GM13976 (cell line): ENCODE data around the gene ITGA1.

Source experiments
- DNase-seq: peaks from one replicate; pipeline ENCODE4 v3.0.0; 2012; ENCODE audit warnings: low spot score
- CTCF ChIP-seq: IDR thresholded peaks from 2 replicates; pipeline ENCODE4 v1.5.1; 2012; ENCODE audit warnings: borderline replicate concordance, mild to moderate bottlenecking; ENCODE audit not compliant: insufficient read depth; ENCODE audit errors: extremely low read depth, missing control alignments, control extremely low read depth
- in situ Hi-C: fragments of 300-500 bp; cut with MboI; formaldehyde crosslinking; loops from one replicate; pipeline ENCODE4 v1.12.0; 2022; ENCODE audit warnings: low sequenced_read_pairs, mixed read lengths, inconsistent platforms; ENCODE audit not compliant: unreplicated experiment

ITGA1 gene

GRCh38 chr5:52870448-52870847 is 82.7 kb downstream of the ITGA1 start:
- no peak for DNase-seq
- no peak for TF ChIP-seq CTCF
- in situ Hi-C loops = no loop called here

- no peak for TF ChIP-seq CTCF
- no peak for DNase-seq
- in situ Hi-C loops = no loop called here
These were observed 88.1 kb downstream of the ITGA1 start for GRCh38 chr5:52875827-52876226.

- TF ChIP-seq CTCF = no peak
- DNase-seq = no peak
- in situ Hi-C loops = no loop called here
These were observed 88.7 kb downstream of the ITGA1 start for GRCh38 chr5:52876456-52876855.

- TF ChIP-seq CTCF = no peak
- DNase-seq = no peak
- in situ Hi-C loops = no loop called here
These were observed 90.9 kb downstream of the ITGA1 start for GRCh38 chr5:52878656-52879055.

GRCh38 chr5:52880541-52880940 is 92.8 kb downstream of the ITGA1 start:
- in situ Hi-C loops = no loop called here
- no peak for DNase-seq
- TF ChIP-seq CTCF = no peak

GRCh38 chr5:52881468-52881867 is 93.8 kb downstream of the ITGA1 start:
- no peak for DNase-seq
- in situ Hi-C loops = no loop called here
- no peak for TF ChIP-seq CTCF

GRCh38 chr5:52883110-52883509 is 95.4 kb downstream of the ITGA1 start:
- DNase-seq = no peak
- in situ Hi-C loops = no loop called here
- TF ChIP-seq CTCF = no peak
